HG03097 (cell line): ENCODE measurements around the gene OR9A2.

Source experiments
- ATAC-seq: cut with Tn5 transposase; IDR thresholded peaks from one replicate; pipeline ENCODE4 v1.9.1; 2021; ENCODE audit not compliant: unreplicated experiment, low FRiP score

OR9A2 gene

DNA sequence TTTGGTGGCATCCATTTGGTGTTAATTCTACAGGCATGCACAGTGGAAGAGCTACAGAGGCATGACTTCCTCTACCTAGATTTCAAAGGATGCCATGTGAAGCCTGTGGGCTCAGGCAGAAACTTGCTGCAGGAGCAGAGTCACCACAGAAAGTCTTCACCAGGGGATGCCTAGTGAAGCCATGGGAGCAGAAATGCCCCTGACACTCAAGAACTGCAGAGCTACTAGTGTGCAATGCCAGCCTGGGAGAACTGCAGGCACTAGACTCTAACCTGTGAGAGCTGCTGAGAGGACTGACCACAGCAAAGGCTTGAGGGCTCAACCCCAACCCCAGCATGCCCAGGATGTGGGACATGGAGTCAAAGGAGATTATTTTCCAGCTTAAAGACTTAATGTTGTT lies 3.9 kb downstream of the OR9A2 start:
- ATAC-seq, result no peak

- no peak for ATAC-seq
These were observed 8.0 kb downstream of the OR9A2 start for GRCh38 chr7:143018931-143019330.

- ATAC-seq, result no peak
These were observed 9.9 kb downstream of the OR9A2 start for GRCh38 chr7:143016996-143017395.

DNA sequence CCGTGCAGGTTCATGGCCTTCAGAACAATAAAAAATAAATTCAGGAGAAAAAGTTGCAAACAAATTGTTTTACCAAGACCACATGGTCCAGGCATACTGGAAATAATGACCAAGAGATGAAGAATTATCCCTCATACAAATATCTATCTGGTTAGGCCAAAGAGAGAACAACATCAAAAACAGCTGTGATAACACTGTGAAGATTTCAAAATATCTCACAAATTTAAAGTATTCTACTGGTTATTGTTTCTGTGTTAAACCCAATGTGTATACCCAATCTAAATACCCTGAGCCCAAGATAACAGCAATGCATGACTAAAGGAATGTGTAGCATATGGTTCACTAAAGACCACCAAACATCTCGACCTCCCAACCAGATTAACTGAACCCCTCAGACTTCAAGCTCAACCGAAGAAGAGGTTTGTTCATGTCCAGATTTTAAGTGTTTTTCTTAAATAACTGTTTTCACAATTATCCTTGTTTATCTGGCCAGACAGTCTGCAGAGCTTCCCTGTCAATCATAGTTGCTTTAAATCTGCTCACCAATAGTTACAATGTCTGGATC lies 10.9 kb downstream of the OR9A2 start:
- ATAC-seq, result no peak

GRCh38 chr7:143015084-143015483 lies 11.8 kb downstream of the OR9A2 start:
- ATAC-seq, result peak; percentile 59

DNA sequence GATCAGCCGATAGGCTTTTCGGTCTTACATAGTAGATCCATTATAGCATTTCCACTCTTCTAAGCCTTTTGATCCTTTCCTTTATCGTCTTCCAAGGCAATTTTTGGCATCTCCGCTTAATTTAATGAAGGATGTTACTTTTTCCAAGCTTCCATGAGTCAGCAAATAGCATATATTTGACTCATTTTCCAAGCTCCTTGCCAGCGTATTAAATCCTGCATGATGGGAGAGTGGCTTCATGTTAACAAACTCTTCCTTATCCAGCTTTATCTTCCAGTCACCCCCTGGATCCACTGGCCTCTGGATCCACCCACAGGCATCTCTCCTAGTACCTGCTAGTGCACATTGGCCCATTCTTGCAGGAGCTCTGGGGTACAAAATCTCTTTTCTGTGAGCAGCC lies 13.0 kb downstream of the OR9A2 start:
- ATAC-seq, result no peak

GRCh38 chr7:143013473-143013872 lies 13.5 kb downstream of the OR9A2 start:
- ATAC-seq, result no peak

DNA sequence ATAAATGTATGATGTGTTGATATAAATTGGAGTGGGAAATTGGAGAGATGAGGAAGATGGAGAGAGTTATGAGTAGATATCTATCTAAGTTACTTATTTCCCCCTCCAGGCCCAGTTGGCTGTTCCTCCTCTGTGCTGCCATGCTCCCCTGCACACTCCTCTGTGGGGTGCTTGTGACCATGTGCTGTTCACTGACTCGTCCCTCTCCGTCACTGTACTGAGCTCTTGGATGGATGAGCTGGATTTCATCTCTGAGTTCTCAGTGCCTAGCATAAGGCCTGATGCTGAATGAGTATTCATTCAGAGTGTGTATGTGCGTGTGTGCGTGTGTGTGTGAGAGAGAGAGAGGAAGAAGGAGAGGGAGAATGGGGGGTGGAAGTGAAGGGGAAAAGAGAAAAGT lies 14.5 kb downstream of the OR9A2 start:
- ATAC-seq, result no peak

DNA sequence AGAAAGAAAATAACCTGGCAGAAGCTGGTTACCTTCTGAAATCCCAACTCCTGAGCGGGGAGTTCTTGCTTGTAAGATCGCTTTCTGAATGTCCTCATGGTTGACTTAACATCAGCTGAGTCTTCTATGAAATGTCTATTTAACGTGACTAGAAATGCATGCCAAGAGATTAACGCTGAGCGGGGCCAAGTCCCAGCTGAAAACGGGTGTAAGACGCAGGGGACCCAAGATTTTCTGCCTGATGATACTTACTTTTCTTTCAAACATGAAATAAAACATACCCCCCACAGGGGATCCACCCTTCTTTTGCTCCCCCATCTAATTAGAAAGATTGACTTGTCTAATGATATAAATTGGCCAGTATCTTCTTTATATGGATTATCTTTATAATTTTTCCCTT lies 14.9 kb downstream of the OR9A2 start:
- ATAC-seq, result no peak

GRCh38 chr7:143008007-143008901 lies 18.7 kb downstream of the OR9A2 start:
- no peak for ATAC-seq

DNA sequence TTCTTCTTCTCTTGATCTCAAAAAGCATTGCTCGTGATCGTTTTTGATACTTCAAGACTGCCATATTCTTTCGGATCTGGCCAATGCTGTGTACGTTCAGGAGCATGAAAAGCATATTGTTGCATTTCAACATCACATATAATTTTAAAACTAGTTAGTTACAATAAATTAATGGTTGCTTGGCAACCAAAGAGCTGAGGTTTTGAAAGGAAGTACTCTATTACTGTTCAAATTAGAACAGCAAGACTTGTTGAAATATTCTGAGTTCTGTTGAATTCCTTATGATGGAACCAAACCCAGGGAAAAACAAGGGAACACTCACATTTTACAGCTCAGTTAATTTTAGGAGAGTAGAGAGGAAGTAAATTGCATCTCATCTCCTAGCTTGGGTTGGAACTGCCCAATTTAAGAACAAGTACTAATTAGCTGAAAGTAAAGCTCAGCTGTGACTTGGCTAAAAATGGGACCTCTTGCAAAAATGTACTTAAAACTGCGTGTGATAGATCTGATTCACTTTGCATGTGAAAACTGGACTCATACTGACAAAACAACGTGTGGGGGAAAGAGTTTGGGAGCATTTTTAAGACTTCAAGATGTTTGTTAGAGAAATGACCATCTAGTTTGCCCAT lies 21.2 kb downstream of the OR9A2 start:
- no peak for ATAC-seq

GRCh38 chr7:143003393-143004051 lies 23.4 kb downstream of the OR9A2 start:
- no peak for ATAC-seq

- no peak for ATAC-seq
These were observed 24.0 kb downstream of the OR9A2 start for GRCh38 chr7:143002898-143003297.

DNA sequence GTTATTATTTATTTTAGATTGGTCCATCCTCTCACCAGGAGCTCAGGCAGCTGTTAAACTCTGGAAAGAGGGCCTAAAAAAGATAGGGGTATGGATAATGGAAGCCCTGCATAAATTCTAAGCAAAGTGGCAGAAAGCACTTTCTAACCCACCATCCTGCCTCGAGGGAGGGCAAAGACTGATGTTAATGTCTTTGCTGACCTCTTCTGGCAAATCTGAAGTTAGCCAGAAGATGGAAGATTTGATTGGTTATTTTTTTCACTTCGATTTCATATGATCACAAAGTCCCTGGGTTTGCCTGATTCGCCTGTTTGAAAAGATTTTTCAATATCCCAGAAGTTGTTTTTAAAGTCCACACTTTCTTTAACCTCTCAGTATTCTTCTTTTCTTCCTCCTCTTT lies 24.8 kb downstream of the OR9A2 start:
- ATAC-seq, result no peak

DNA sequence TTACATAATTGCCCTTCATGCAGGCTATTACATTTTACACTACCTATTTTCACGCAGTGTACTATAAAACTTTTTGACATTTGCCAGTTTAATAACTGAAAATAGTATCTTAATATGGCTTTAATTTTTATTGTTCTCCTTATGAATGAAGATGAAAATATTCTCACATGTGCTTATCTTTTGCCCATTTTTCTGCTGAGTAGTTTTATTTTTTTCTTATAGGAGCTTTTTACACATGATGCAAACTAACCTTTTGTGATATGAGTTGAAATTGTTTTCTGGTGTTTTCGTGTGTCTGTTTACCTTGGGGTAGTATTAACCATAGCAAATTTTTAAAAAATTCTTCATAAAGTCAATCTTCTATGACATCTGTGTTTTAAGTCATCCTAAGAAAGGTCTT lies 26.3 kb downstream of the OR9A2 start:
- no peak for ATAC-seq

GRCh38 chr7:142999793-143000192 lies 27.1 kb downstream of the OR9A2 start:
- no peak for ATAC-seq

- ATAC-seq, result no peak
These were observed 28.0 kb downstream of the OR9A2 start for GRCh38 chr7:142998966-142999365.

GRCh38 chr7:142997456-142997989 lies 29.4 kb downstream of the OR9A2 start:
- no peak for ATAC-seq

GRCh38 chr7:142992427-142992826 lies 34.5 kb downstream of the OR9A2 start:
- ATAC-seq, result no peak

DNA sequence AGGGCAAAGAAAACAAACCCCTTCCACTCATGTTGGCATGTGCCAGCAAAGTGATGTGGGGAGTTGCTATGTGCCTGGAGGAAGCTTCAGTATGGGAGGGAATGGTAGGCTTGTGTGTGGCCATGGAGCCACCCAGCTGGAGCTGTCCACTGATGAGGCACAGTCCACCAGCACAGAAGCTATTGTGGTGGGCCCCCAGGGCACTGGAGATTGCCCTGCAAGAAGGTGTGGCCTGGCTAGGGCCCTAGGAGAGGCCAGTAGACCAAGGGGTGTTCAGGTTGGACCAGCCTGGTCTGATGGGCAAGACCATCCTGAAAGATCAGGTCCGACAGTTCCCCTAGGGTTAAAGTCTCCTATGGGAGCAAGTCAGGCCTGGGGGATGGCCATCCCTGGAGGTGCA lies 42.6 kb downstream of the OR9A2 start:
- no peak for ATAC-seq

- ATAC-seq, result no peak
These were observed 43.1 kb downstream of the OR9A2 start for GRCh38 chr7:142983825-142984224.
